ENCODE results near the gene ASMT. TPM values are rescaled to one million over a fixed set of nuclear protein-coding genes. Genes with fewer than 3 reads are reported as not detected.
"Not testable (repeated sequence)": the region's sequence is repeated elsewhere in the genome, so short reads cannot be mapped to it uniquely, and the experiment has no call there.

Gene ASMT
- total RNA-seq (2014; rRNA removed): not detected in 2 replicates
- not detected for polyA plus RNA-seq (2012)

GRCh38 chrX:1614927-1615326 is at the start of gene ASMT:
TSS of gene ASMT (plus strand) at chrX:1615059. CDS start at chrX:1615200, 141 bp downstream.
- DNase-seq (ENCODE audit: low read depth): no peak

- not testable (repeated sequence) for DNase-seq (ENCODE audit: low read depth)
Measured at GRCh38 chrX:1574181-1574580, 40.7 kb upstream of the ASMT start.

- DNase-seq (ENCODE audit: low read depth): no peak
Measured at GRCh38 chrX:1576201-1576992, 38.5 kb upstream of the ASMT start.

- DNase-seq (ENCODE audit: low read depth): no peak
Measured at GRCh38 chrX:1577845-1578244, 37.0 kb upstream of the ASMT start.

GRCh38 chrX:1578511-1579173 is 36.2 kb upstream of the ASMT start:
- DNase-seq (ENCODE audit: low read depth): no peak

- DNase-seq (ENCODE audit: low read depth): peak; percentile 54
Measured at GRCh38 chrX:1581132-1581531, 33.7 kb upstream of the ASMT start.

GRCh38 chrX:1582686-1583437 is 32.0 kb upstream of the ASMT start:
- no peak for DNase-seq (ENCODE audit: low read depth)

GRCh38 chrX:1584237-1585011 is 30.4 kb upstream of the ASMT start:
- DNase-seq (ENCODE audit: low read depth): no peak

GRCh38 chrX:1587161-1587560 is 27.7 kb upstream of the ASMT start:
- DNase-seq (ENCODE audit: low read depth): no peak

- DNase-seq (ENCODE audit: low read depth): no peak
Measured at GRCh38 chrX:1589356-1590130, 25.3 kb upstream of the ASMT start.

GRCh38 chrX:1591102-1591862 is 23.6 kb upstream of the ASMT start, which contains the start of gene AKAP17A:
TSS of gene AKAP17A (plus strand) at chrX:1591604. CDS start at chrX:1593463, 1,859 bp downstream.
- DNase-seq (ENCODE audit: low read depth): peak; percentile 91

GRCh38 chrX:1591863-1592469 is 22.9 kb upstream of the ASMT start:
- no peak for DNase-seq (ENCODE audit: low read depth)

- DNase-seq (ENCODE audit: low read depth): no peak
Measured at GRCh38 chrX:1592470-1593142, 22.3 kb upstream of the ASMT start.

GRCh38 chrX:1593286-1594271 is 21.3 kb upstream of the ASMT start:
- no peak for DNase-seq (ENCODE audit: low read depth)

GRCh38 chrX:1595711-1596060 is 19.2 kb upstream of the ASMT start:
- no peak for DNase-seq (ENCODE audit: low read depth)

GRCh38 chrX:1596676-1597344 is 18.0 kb upstream of the ASMT start:
- no peak for DNase-seq (ENCODE audit: low read depth)

All from LHCN-M2 (cell line).